G401.6 (cell line): Measurements from ENCODE around the gene AFMID.

Experiments used
- FAIRE-seq: peaks from 2 replicates; lab custom pipeline; 2012; peaks lifted over from hg19 to GRCh38; lab: Jason Lieb, UNC

AFMID gene

GRCh38 chr17:78180083-78180482 is 7.1 kb upstream of the AFMID start:
- no peak for FAIRE-seq

- no peak for FAIRE-seq
Measured at GRCh38 chr17:78180508-78180907, 6.7 kb upstream of the AFMID start.

GRCh38 chr17:78182504-78182903 is 4.7 kb upstream of the AFMID start:
- no peak for FAIRE-seq

GRCh38 chr17:78183916-78184315 is 3.2 kb upstream of the AFMID start:
- FAIRE-seq, result no peak

GRCh38 chr17:78184351-78184750 is 2.8 kb upstream of the AFMID start:
- FAIRE-seq, result no peak

GRCh38 chr17:78184868-78185267 is 2.3 kb upstream of the AFMID start:
- FAIRE-seq, result no peak

- FAIRE-seq, result no peak
Measured at GRCh38 chr17:78185981-78186691, 1.0 kb upstream of the AFMID start.

- FAIRE-seq, result no peak
Measured at GRCh38 chr17:78196716-78197115, 9.6 kb downstream of the AFMID start.

GRCh38 chr17:78197147-78197832 is 10.1 kb downstream of the AFMID start:
- no peak for FAIRE-seq

- no peak for FAIRE-seq
Measured at GRCh38 chr17:78200451-78200850, 13.3 kb downstream of the AFMID start.

- FAIRE-seq, result no peak
Measured at GRCh38 chr17:78202666-78203065, 15.5 kb downstream of the AFMID start.

- FAIRE-seq, result no peak
Measured at GRCh38 chr17:78204387-78205123, 17.4 kb downstream of the AFMID start.

GRCh38 chr17:78205124-78205775 is 18.1 kb downstream of the AFMID start:
- FAIRE-seq, result no peak

GRCh38 chr17:78206298-78206697 is 19.1 kb downstream of the AFMID start:
- no peak for FAIRE-seq

GRCh38 chr17:78208486-78208885 is 21.3 kb downstream of the AFMID start:
- no peak for FAIRE-seq

GRCh38 chr17:78210111-78210510 is 22.9 kb downstream of the AFMID start:
- FAIRE-seq, result no peak

- no peak for FAIRE-seq
Measured at GRCh38 chr17:78211032-78211431, 23.9 kb downstream of the AFMID start.

GRCh38 chr17:78214016-78214705 is 27.0 kb downstream of the AFMID start, which contains the start of gene BIRC5:
Gene BIRC5, plus strand, starts transcription at chr17:78214253. Its CDS starts 64 bp downstream, at chr17:78214317.
- no peak for FAIRE-seq

GRCh38 chr17:78214706-78215061 is 27.5 kb downstream of the AFMID start:
- no peak for FAIRE-seq

- no peak for FAIRE-seq
Measured at GRCh38 chr17:78219396-78220150, 32.4 kb downstream of the AFMID start.

GRCh38 chr17:78223061-78223460 is 35.9 kb downstream of the AFMID start:
- FAIRE-seq, result no peak
